ENCODE results near the gene PLOD1.

DNA sequence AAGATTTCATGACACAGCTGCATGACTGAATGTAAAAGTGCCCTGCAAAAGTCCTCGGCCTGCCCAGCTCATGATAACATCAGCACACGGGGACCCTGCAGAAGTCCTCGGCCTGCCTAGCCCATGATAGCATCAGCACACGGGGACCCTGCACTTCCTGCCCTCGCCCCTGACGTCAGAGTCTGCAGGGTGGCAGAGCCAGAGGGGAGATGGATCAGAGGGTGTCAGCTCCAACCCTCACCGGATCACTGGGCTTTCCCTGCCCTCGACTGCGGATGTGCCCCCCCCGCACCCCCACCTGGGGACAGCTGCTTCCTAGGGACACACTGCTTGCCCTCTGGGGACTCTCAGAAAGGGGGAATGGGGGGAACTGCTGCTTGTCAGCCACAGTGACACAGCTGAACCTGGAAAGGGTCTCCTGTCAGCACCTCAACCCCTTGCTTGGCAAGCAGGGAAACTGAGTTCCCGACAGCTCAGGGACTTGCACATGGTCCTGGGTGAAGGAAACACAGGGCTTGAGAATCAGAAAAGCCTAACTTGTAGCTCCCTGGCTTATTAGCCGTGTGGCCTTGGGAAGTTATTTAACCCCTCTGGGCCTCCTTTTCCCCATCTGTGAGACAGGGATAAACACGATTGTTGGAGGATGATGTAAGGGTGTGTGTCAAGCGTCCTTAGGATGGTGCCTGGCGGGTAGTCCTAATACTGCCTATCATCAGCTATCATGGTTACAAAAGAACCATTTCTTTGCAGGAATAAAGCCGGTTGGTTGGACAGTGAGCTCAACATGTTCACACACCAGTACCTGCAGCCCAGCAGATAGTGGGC, 76.4 kb downstream of the PLOD1 start:
- TF ChIP-seq, protein P1, sequence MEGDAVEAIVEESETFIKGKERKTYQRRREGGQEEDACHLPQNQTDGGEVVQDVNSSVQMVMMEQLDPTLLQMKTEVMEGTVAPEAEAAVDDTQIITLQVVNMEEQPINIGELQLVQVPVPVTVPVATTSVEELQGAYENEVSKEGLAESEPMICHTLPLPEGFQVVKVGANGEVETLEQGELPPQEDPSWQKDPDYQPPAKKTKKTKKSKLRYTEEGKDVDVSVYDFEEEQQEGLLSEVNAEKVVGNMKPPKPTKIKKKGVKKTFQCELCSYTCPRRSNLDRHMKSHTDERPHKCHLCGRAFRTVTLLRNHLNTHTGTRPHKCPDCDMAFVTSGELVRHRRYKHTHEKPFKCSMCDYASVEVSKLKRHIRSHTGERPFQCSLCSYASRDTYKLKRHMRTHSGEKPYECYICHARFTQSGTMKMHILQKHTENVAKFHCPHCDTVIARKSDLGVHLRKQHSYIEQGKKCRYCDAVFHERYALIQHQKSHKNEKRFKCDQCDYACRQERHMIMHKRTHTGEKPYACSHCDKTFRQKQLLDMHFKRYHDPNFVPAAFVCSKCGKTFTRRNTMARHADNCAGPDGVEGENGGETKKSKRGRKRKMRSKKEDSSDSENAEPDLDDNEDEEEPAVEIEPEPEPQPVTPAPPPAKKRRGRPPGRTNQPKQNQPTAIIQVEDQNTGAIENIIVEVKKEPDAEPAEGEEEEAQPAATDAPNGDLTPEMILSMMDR (IDR thresholded peaks at IDR 0.05), result no peak
- TF ChIP-seq EZH2 (IDR thresholded peaks at IDR 0.05; ENCODE audit: borderline replicate concordance, insufficient read depth, low read depth, low read length, poor library complexity, severe bottlenecking), result no peak

All from B cell (primary cell).